Left lung (tissue), 10 donors: ENCODE results near the gene TFE3. TPM values are rescaled to one million over a fixed set of nuclear protein-coding genes. Genes with fewer than 3 reads are reported as not detected.

Experiments
- ATAC-seq: fragments of 200-7000 bp; cut with Tn5 transposase; one replicate; pipeline ENCODE4 v1.9.1; 2020; ENCODE audit warnings: moderate library complexity
- DNase-seq, 4 donors: peaks; one replicate each; pipeline ENCODE4 v3.0.0-alpha.2; 2013 to 2020
- H3K27ac ChIP-seq, 2 donors: fragments of 200-600 bp; sonication (generic) in 1 of 2; one replicate each; pipeline versions ENCODE4 v1.5.0 to v1.8.0; 2020 to 2021
- H3K27me3 ChIP-seq, 2 donors: fragments of 200-600 bp; sonication (generic) in 1 of 2; one replicate each; pipeline versions ENCODE4 v1.5.0 to v1.8.0; 2020 to 2021
- H3K36me3 ChIP-seq, 2 donors: fragments of 200-600 bp; sonication (generic) in 1 of 2; one replicate each; pipeline versions ENCODE4 v1.5.0 to v1.8.0; 2020 to 2021
- H3K4me1 ChIP-seq, 2 donors: fragments of 200-600 bp; one replicate each; pipeline ENCODE4 v1.8.0; 2021
- H3K4me3 ChIP-seq, 2 donors: fragments of 200-600 bp; sonication (generic) in 1 of 2; one replicate each; pipeline versions ENCODE4 v1.5.0 to v1.8.0; 2020 to 2021; ENCODE audit warnings: mild to moderate bottlenecking in 1 of 2
- H3K9me3 ChIP-seq, 2 donors: fragments of 200-600 bp; sonication (generic) in 1 of 2; one replicate each; pipeline versions ENCODE4 v1.5.0 to v1.8.0; 2020 to 2021
- intact Hi-C, 2 donors: fragments of 100-400 bp; cut with DNase I; formaldehyde crosslinking; loops; one replicate each; pipeline versions ENCODE4 v1.11.2 to v1.14.2; 2022
- polyA plus RNA-seq, 6 donors: library from polyadenylated mRNA; unstranded; fragments of 120-200 nt; gene quantifications; one replicate each; pipeline ENCODE4 v1.2.1, GENCODE V29; 2013; ENCODE audit not compliant: insufficient read length in 6 of 6
- total RNA-seq, 2 donors: library from RNA; stranded (reverse); fragmentation: NEBNext Ultra II Directional; extraction: Animal tissue kit (Norgen Biotek cat#: 25700); gene quantifications; one replicate each; pipeline ENCODE4 v1.2.1, GENCODE V29; 2021
- TF ChIP-seq, protein P1 (sequence below), 2 donors: fragments of 200-600 bp; sonication (generic) in 1 of 2; IDR thresholded peaks; one replicate each; pipeline versions ENCODE4 v1.5.0 to v1.8.0; 2021; ENCODE audit warnings: antibody characterized with exemption in 2 of 2
- donor health status: DM: no; HTN: yes; CAD: no.
- donor health status: DM: no; HTN: no; CAD: no.

TFE3 gene
- total and polyA plus RNA-seq, 8 donors, result 36.2 to 63.5 (median 42.9) TPM

DNA sequence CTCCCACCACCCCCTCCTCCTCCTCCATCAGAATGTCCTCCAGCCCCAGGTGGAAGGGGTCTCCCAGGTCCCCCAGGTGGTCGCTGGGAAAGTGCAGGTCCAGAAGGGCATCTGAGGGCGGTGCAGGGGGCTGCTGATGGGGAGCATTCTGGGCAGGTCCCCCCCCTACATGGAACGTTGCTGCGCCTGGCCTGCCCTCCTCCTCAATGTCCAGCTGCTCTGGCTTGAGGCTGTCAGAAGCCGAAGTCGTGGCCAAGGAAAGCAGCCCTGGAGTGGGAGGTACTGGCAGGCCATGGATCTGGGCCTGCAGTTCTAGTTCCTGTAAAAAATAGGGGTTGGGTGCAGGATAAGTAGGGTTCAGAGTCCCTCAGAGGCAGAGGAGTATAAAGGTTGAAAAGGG is 12.9 kb downstream of the TFE3 start:
- Histone ChIP-seq H3K4me3 (no peak overlapping the region), H3K27me3 (no peaks in the 10 kb centered on the region), H3K9me3 (no peaks in the 10 kb centered on the region), H3K36me3 (peaks cover 0 to 95% of the 10 kb centered on the region in 2 donors), H3K27ac (no peak overlapping the region), H3K4me1 (peaks cover 0 to 13% of the 10 kb centered on the region in 2 donors)
- ATAC-seq (no peak), DNase-seq (no peak)
- intact Hi-C loops, result no loop called here
- TF ChIP-seq, protein P1, sequence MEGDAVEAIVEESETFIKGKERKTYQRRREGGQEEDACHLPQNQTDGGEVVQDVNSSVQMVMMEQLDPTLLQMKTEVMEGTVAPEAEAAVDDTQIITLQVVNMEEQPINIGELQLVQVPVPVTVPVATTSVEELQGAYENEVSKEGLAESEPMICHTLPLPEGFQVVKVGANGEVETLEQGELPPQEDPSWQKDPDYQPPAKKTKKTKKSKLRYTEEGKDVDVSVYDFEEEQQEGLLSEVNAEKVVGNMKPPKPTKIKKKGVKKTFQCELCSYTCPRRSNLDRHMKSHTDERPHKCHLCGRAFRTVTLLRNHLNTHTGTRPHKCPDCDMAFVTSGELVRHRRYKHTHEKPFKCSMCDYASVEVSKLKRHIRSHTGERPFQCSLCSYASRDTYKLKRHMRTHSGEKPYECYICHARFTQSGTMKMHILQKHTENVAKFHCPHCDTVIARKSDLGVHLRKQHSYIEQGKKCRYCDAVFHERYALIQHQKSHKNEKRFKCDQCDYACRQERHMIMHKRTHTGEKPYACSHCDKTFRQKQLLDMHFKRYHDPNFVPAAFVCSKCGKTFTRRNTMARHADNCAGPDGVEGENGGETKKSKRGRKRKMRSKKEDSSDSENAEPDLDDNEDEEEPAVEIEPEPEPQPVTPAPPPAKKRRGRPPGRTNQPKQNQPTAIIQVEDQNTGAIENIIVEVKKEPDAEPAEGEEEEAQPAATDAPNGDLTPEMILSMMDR (IDR thresholded peaks at IDR 0.05), result no peak

GRCh38 chrX:49029876-49030275 is 13.3 kb downstream of the TFE3 start:
- Histone ChIP-seq H3K4me1 (peaks cover 0 to 13% of the 10 kb centered on the region in 2 donors), H3K4me3 (no peak overlapping the region), H3K36me3 (peaks cover 0 to 96% of the 10 kb centered on the region in 2 donors), H3K27ac (no peak overlapping the region), H3K9me3 (no peaks in the 10 kb centered on the region), H3K27me3 (no peaks in the 10 kb centered on the region)
- peak; percentile 63 for ATAC-seq
- intact Hi-C loops, result no loop called here
- DNase-seq, result no peak
- TF ChIP-seq, protein P1 (IDR thresholded peaks at IDR 0.05), result no peak

- H3K4me3 ChIP-seq, result no peak overlapping the region
- TF ChIP-seq, protein P1 (IDR thresholded peaks at IDR 0.05), result no peak
- intact Hi-C loops, result no loop called here
- H3K27ac ChIP-seq, result no peak overlapping the region
- ATAC-seq (no peak), DNase-seq (no peak)
- peaks cover 0 to 5% of the 10 kb centered on the region in 2 donors for H3K36me3 ChIP-seq
- H3K27me3 ChIP-seq, result no peaks in the 10 kb centered on the region
- no peaks in the 10 kb centered on the region for H3K4me1 ChIP-seq
- H3K9me3 ChIP-seq, result no peaks in the 10 kb centered on the region
Observed at GRCh38 chrX:49019599-49020249, 23.4 kb downstream of the TFE3 start.

GRCh38 chrX:49019050-49019449 is 24.1 kb downstream of the TFE3 start:
- no peaks in the 10 kb centered on the region for H3K9me3 ChIP-seq
- TF ChIP-seq, protein P1 (IDR thresholded peaks at IDR 0.05), result no peak
- no peaks in the 10 kb centered on the region for H3K4me1 ChIP-seq
- intact Hi-C loops, result no loop called here
- H3K27ac ChIP-seq, result no peak overlapping the region
- no peaks in the 10 kb centered on the region for H3K36me3 ChIP-seq
- ATAC-seq, result no peak
- H3K27me3 ChIP-seq, result no peaks in the 10 kb centered on the region
- H3K4me3 ChIP-seq, result no peak overlapping the region
- no peak for DNase-seq

GRCh38 chrX:49003696-49004095 is 39.5 kb downstream of the TFE3 start:
- TF ChIP-seq, protein P1 (IDR thresholded peaks at IDR 0.05), result no peak
- intact Hi-C loops, result no loop called here
- DNase-seq, result no peak
- H3K36me3 ChIP-seq, result peaks cover 0 to 7% of the 10 kb centered on the region in 2 donors
- no peak overlapping the region for H3K27ac ChIP-seq
- no peak overlapping the region for H3K4me3 ChIP-seq
- no peaks in the 10 kb centered on the region for H3K9me3 ChIP-seq
- peaks cover 0 to 5% of the 10 kb centered on the region in 2 donors for H3K4me1 ChIP-seq
- no peak for ATAC-seq
- no peaks in the 10 kb centered on the region for H3K27me3 ChIP-seq
